Natural killer cell (primary cell): ENCODE data around the gene ZDHHC9. TPM values are rescaled to one million over a fixed set of nuclear protein-coding genes. Genes with fewer than 3 reads are reported as not detected.

Experiments used
- ATAC-seq, 3 donors: fragments of 150-1000 bp in 2 of 3; fragments of 200-7000 bp in 1 of 3; cut with Tn5 transposase; 1 replicate in 1 of 3; 2 replicates in 2 of 3; pipeline ENCODE4 v1.10.0; 2021; ENCODE audit warnings: mild to moderate bottlenecking in 2 of 3, moderate library complexity in 2 of 3
- DNase-seq, 2 donors: peaks; one replicate each; pipeline versions ENCODE4 v3.0.0 to v3.0.0-alpha.2; 2013 to 2021; ENCODE audit warnings: mixed read lengths in 1 of 2
- H3K27ac ChIP-seq: one replicate; pipeline ENCODE4 v1.5.1; 2013; ENCODE audit warnings: mild to moderate bottlenecking, low read length
- H3K27me3 ChIP-seq: one replicate; pipeline ENCODE4 v1.6.1; 2013; ENCODE audit warnings: low read length; ENCODE audit not compliant: control insufficient read depth, insufficient read depth
- H3K36me3 ChIP-seq: one replicate; pipeline ENCODE4 v1.6.1; 2013; ENCODE audit warnings: low read length; ENCODE audit not compliant: control insufficient read depth, insufficient read depth
- H3K4me1 ChIP-seq: one replicate; pipeline ENCODE4 v1.6.1; 2013; ENCODE audit warnings: low read length; ENCODE audit not compliant: control insufficient read depth, insufficient read depth
- H3K4me3 ChIP-seq: one replicate; pipeline ENCODE4 v1.5.1; 2013; ENCODE audit warnings: low read length
- H3K9me3 ChIP-seq: one replicate; pipeline ENCODE4 v1.6.1; 2013; ENCODE audit warnings: low read length; ENCODE audit not compliant: control insufficient read depth, insufficient read depth
- H3K27ac Mint-ChIP-seq, 2 donors: one replicate each; pipeline ENCODE4 v1.8.0; 2022; ENCODE audit warnings: mild to moderate bottlenecking in 2 of 2, mixed read lengths in 2 of 2, moderate library complexity in 1 of 2
- H3K27me3 Mint-ChIP-seq, 2 donors: one replicate each; pipeline ENCODE4 v1.8.0; 2022; ENCODE audit warnings: low read depth in 2 of 2, mixed read lengths in 2 of 2
- H3K36me3 Mint-ChIP-seq: one replicate; pipeline ENCODE4 v1.8.0; 2022; ENCODE audit warnings: mixed read lengths
- H3K4me1 Mint-ChIP-seq, 2 donors: one replicate each; pipeline ENCODE4 v1.8.0; 2022; ENCODE audit warnings: mixed read lengths in 2 of 2
- H3K4me3 Mint-ChIP-seq: one replicate; pipeline ENCODE4 v1.8.0; 2022; ENCODE audit warnings: mild to moderate bottlenecking, moderate library complexity, mixed read lengths
- H3K9me3 Mint-ChIP-seq, 2 donors: one replicate each; pipeline ENCODE4 v1.8.0; 2022; ENCODE audit warnings: mixed read lengths in 2 of 2
- CTCF ChIP-seq: fragments of 200-600 bp; IDR thresholded peaks from one replicate; pipeline ENCODE4 v1.8.0; 2022; ENCODE audit warnings: antibody characterized with exemption
- WGBS: methylation state at CpG from one replicate; pipeline ENCODE4 v1.1.7; 2013; ENCODE audit warnings: missing lambda C conversion rate; ENCODE audit not compliant: insufficient coverage; 5-methylcytosine and 5-hydroxymethylcytosine counted together
- intact Hi-C: fragments of 100-400 bp; cut with micrococcal nuclease; formaldehyde crosslinking; loops from one replicate; pipeline ENCODE4 v1.14.2; 2022
- total RNA-seq, 4 donors: library from RNA; stranded (reverse); fragments of 120-200 nt in 1 of 4; gene quantifications; one replicate each; pipeline versions ENCODE4 v1.2.3 to v1.2.4, GENCODE V29; 2013 to 2022

Gene ZDHHC9
- total RNA-seq, 3 donors from 2014 or later (not counting 1 experiment from before 2014, with no cell fraction given): 1.0 to 3.0 (median 2.1) TPM

DNA sequence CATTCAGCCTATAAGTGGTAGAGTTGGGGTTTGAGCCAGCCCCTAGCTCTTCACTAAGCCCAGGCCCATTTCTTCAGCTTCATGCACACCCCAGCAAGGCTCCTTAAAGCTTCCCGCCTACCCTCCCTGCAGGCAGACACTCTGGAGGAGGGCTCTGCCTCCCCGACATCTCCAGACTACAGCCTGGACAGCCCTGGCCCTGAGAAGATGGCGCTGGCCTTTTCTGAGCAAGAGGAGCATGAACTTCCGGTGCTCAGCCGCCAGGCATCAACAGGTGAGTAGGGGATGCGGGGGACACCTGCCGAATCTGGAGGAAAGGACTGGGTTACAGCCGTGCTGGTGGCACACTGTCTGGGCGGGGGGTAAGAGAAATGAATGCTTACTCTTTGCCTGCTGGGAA lies 52.9 kb downstream of the ZDHHC9 start:
- ATAC-seq: no peak
- peaks cover 23 to 37% of the 10 kb centered on the region in 2 donors for H3K4me1 Mint-ChIP-seq
- H3K27me3 ChIP-seq: no peaks in the 10 kb centered on the region
- no peak overlapping the region for H3K4me3 ChIP-seq
- intact Hi-C loops: no loop called here
- peaks cover 66% of the 10 kb centered on the region for H3K4me1 ChIP-seq
- H3K4me3 Mint-ChIP-seq: no peak overlapping the region
- no peak for TF ChIP-seq CTCF
- no peaks in the 10 kb centered on the region for H3K9me3 ChIP-seq
- H3K27ac ChIP-seq: peak overlapping the region; percentile 21
- no peaks in the 10 kb centered on the region for H3K27me3 Mint-ChIP-seq
- H3K9me3 Mint-ChIP-seq: no peaks in the 10 kb centered on the region
- H3K36me3 Mint-ChIP-seq: no peaks in the 10 kb centered on the region
- 89% methylated on average over 6 of the region's 9 CpGs for WGBS
- peaks cover 82% of the 10 kb centered on the region for H3K36me3 ChIP-seq
- H3K27ac Mint-ChIP-seq: peak overlapping the region; percentile 75 to 98
- no peak for DNase-seq

GRCh38 chrX:129790146-129790545 lies 53.5 kb downstream of the ZDHHC9 start:
- Histone ChIP-seq H3K4me3 (no peak overlapping the region), H3K4me1 (peaks cover 72% of the 10 kb centered on the region), H3K36me3 (peaks cover 80% of the 10 kb centered on the region), H3K9me3 (no peaks in the 10 kb centered on the region), H3K27me3 (no peaks in the 10 kb centered on the region), H3K27ac (peak overlapping the region; percentile 21)
- Mint-ChIP-seq H3K27ac (peak overlapping the region; percentile 93 to 98), H3K4me1 (peaks cover 29 to 44% of the 10 kb centered on the region in 2 donors), H3K4me3 (peak overlapping the region; percentile 17), H3K27me3 (no peaks in the 10 kb centered on the region), H3K9me3 (no peaks in the 10 kb centered on the region), H3K36me3 (no peaks in the 10 kb centered on the region)
- TF ChIP-seq CTCF: no peak
- DNase-seq (no peak), ATAC-seq (peak in 2 of 3 donors; percentile 25 to 45)
- intact Hi-C loops: no loop called here
- 50% methylated on average over 2 of the region's 3 CpGs for WGBS

GRCh38 chrX:129788527-129788926 lies 55.2 kb downstream of the ZDHHC9 start:
- peak overlapping the region; percentile 40 for H3K4me3 Mint-ChIP-seq
- no peaks in the 10 kb centered on the region for H3K9me3 Mint-ChIP-seq
- DNase-seq (no peak), ATAC-seq (no peak)
- Histone ChIP-seq H3K9me3 (no peaks in the 10 kb centered on the region), H3K4me3 (no peak overlapping the region), H3K27me3 (no peaks in the 10 kb centered on the region), H3K4me1 (peaks cover 76% of the 10 kb centered on the region), H3K36me3 (peaks cover 78% of the 10 kb centered on the region), H3K27ac (peak overlapping the region; percentile 75)
- H3K27me3 Mint-ChIP-seq: no peaks in the 10 kb centered on the region
- peak overlapping the region; percentile 93 to 98 for H3K27ac Mint-ChIP-seq
- 54% methylated on average over 5 of the region's 6 CpGs for WGBS
- H3K4me1 Mint-ChIP-seq: peaks cover 42 to 55% of the 10 kb centered on the region in 2 donors
- peaks cover 2% of the 10 kb centered on the region for H3K36me3 Mint-ChIP-seq
- intact Hi-C loops: no loop called here
- TF ChIP-seq CTCF: no peak
